NAMALWA (cell line): ENCODE data around the gene IDH1.
"Not testable (repeated sequence)": the region's sequence is repeated elsewhere in the genome, so short reads cannot be mapped to it uniquely, and the experiment has no call there.

Experiments
- DNase-seq: peaks from one replicate; pipeline ENCODE4 v3.0.0-alpha.2; 2015; ENCODE audit warnings: low spot score

The IDH1 gene

GRCh38 chr2:208256849-208257813 lies 2.3 kb upstream of the IDH1 start:
- DNase-seq: not testable (repeated sequence)

- DNase-seq: peak; percentile 41
Observed at GRCh38 chr2:208256192-208256782, 1.4 kb upstream of the IDH1 start.

- DNase-seq: no peak
Observed at GRCh38 chr2:208255557-208256106, 761 bp upstream of the IDH1 start.

DNA sequence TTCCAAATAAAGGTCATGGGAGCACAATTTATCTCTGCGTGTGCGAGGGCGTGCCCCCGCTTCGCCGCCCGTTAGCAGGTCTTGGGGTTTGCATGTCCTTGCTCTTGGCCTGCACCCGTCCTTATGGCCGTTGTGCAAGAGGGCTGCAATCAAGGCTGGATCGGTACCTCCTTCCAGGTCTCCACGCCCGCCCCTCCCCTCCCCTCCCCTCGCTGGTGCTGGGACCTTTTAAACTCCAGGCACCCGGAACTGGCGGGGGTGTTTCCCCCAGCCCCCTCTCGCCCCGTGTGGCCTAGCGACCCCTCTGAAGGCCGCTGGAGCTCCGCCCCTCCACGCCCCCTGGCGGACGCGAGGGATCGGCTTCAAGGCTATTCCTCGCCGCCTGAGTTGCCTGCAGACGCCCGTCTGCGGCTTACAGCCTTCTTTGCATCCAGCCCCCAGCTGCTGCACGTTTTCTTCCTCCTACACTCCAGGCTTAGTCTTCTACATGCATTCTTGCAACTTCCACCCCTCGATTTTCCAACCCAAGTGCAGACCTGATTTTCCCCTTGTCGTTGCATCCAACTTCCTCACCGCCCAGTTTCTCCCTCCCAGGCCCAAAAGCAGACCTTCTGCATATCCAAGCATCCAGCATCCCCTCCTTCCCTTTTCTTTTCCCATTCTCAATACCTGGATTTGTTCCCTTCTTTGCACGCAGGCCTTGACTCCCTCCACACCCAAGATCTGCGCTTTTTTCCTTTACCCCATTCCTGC lies 577 bp downstream of the IDH1 start:
- DNase-seq: peak; percentile 93

- no peak for DNase-seq
Observed at GRCh38 chr2:208253600-208254117, 1.2 kb downstream of the IDH1 start.

DNA sequence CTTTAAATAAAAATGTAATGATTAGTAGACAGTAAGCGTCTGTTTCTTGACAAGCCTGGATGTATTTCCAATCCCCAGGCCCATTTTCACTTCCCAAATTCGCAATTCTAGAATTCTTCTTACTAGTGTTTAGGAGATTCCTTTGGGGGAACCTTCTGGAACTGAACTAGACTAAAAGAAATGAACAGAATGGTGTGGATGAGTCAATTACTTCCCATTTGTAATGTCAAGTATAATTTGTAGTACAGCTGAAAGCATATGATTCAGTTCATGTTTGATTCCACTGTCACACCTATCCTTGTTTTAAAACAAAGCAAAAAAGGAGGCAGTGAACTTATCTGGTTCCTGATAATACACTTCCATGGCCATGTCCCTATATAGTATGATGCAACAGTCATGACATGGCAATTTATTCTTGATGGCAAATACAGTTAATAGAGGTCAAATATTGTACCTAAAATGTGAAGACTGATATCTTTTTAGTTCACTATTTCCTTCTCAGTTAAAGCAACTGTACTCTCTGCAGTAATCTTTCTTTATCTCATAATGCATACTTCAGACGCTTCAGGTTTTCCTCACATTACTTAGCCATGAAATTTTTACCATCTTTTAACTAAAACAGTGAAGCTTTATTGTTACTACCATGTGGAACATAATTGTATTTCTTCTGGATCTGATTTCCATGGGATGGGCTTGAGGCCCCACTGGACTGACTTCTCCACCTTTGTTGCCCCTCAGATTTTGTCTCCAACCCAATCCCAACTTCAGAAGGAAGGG lies 2.0 kb downstream of the IDH1 start:
- no peak for DNase-seq

GRCh38 chr2:208251098-208251497 lies 3.8 kb downstream of the IDH1 start:
- no peak for DNase-seq

GRCh38 chr2:208250388-208250787 lies 4.5 kb downstream of the IDH1 start:
- DNase-seq: no peak

- no peak for DNase-seq
Observed at GRCh38 chr2:208249296-208249695, 5.6 kb downstream of the IDH1 start.

DNA sequence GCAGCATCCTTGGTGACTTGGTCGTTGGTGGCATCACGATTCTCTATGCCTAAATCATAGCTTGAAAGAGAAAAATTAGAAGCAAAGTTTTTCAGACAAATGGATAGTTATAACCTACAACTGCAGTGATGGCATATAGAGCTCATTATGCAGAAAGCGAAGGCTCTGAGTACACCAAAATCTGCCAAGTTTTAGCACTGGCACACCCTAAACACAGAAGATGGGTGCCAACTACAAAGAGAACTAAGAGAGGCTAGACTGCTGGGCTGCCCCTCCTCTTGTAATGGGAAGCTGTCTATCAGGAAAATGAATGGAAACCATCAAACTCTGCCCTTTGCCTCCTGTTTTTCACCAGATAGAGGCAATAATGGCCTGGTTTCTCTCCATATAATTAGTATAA lies 6.3 kb downstream of the IDH1 start:
- no peak for DNase-seq

DNA sequence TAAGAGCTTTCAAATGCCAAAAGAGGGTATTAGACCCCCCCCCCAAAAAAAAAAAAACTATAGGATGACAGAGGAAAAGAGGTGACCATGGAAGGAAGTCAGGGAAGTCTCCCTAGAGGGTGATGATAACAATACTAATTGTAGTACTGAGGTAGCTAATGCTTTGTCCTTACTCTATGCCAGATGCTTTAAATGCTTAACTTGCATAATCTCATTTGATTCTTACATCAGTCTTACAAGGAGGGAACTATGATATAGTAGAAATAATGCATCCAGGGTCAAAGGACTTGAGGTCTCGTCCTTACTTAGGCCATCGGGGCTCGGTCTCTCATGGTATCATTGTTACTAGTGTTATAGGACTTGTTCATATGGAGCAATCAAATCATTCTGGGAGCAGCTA lies 9.1 kb downstream of the IDH1 start:
- DNase-seq: no peak

- DNase-seq: no peak
Observed at GRCh38 chr2:208244422-208244821, 10.4 kb downstream of the IDH1 start.

DNA sequence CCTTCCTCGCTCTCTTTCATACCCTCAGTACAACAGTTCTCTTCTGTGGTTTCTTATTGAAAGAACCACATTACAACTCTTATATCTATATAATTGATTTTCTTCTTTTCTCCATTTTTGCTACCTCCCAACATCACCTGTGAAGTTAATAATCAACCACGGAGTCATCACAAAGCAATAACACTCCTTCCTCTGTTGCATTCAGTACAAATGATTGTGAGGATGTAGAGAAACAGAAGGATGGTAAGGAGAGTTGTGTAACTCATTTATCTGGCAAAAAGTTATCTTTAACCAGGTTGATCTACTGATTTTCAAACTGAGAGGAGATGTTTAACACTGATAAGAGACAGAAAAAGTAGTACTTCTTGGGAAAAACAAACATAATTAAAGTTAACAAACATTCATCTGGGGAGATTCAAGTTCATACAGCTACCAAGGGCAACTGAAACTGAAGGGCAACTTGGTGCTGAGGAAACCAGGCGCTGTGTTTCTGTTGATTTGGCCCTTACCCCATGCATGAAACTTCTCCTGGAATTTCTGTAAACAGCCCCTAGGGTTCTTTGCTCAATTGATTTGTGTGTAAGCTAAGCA lies 14.2 kb downstream of the IDH1 start:
- DNase-seq: no peak

DNA sequence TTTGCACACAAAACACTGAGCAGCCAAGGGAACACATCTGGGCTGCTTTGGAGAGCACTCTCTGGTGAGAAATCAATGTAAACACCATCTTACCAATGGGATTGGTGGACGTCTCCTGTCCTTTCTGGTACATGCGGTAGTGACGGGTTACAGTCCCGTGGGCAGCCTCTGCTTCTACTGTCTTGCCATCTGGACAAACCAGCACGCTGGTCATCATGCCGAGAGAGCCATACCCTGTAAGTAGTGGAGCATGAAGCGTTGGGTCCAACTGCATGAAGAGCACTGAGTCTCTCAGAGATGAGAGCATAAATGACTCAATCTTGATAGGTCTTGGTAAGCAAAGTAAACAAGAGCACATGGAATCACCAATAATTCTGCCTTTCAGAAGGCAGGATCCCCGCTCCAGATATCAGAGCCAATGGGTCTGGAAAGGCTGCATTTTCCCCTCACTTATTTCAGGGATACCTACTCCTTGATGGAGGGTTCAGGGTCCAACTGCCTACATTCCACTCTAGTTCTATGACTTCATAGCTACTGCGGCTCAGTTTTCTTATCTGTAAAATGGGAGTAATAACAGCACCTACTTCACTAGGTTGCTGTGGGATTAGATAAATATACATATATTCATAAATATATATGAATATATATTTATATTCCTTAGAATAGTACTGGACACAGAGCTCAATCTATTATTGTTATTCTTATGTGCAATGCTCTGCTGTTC lies 14.9 kb downstream of the IDH1 start:
- DNase-seq: no peak

DNA sequence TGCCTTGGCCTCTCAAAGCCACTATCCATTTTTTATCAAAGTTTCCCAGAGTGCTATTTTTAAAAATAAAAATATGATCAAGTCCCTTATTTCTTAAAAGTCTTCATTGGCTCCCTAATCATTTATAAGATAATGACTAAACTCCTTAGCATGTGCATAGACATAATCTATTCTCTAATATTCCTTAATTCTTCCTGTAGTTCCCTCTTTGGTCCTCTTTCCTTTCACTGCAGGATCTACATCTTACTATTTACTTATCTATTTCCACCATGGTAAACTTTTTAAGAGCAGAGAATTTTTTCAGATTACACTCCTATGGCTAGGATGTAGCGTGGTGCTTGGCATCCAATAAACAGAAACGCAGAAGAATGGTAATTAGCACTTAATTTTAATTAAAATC lies 19.0 kb downstream of the IDH1 start:
- no peak for DNase-seq

DNA sequence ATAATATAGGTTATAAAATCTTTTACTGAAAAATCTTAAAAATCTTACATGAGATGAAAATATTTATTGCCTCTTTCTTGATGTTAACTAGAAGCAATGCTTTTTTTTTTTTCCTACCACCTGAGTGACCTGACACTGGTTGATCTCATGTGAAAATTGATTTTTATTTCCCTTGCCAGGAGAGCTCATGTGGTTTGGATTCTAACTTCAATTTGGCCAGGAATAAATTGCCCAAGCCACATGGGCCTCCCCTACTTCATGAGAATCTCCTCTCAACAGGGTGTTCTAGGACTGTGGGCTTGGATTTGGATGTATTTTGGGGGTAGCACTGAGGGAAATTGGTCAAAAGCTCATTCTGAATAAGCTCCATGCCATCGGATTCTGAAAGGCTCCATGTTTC lies 20.1 kb downstream of the IDH1 start:
- DNase-seq: no peak

GRCh38 chr2:208228476-208228875 lies 26.4 kb downstream of the IDH1 start:
- no peak for DNase-seq

- no peak for DNase-seq
Observed at GRCh38 chr2:208227581-208228232, 27.2 kb downstream of the IDH1 start.

GRCh38 chr2:208224802-208225201 lies 30.1 kb downstream of the IDH1 start:
- no peak for DNase-seq

GRCh38 chr2:208222351-208222750 lies 32.5 kb downstream of the IDH1 start:
- no peak for DNase-seq
